KOPT-K1 (cell line): ENCODE measurements around the gene FAM107B.

ENCODE experiments used
- H3K27ac ChIP-seq: fragments of 200-600 bp; sonication (generic); 2 replicates; pipeline ENCODE4 v1.5.1; 2016; ENCODE audit warnings: antibody characterized with exemption, mild to moderate bottlenecking, low read depth, low read length; ENCODE audit not compliant: poor library complexity, severe bottlenecking
- H3K36me3 ChIP-seq: fragments of 200-600 bp; sonication (generic); 2 replicates; pipeline ENCODE4 v1.5.1; 2017; ENCODE audit warnings: antibody characterized with exemption, mild to moderate bottlenecking, low read length, moderate library complexity; ENCODE audit not compliant: insufficient read depth
- H3K9me3 ChIP-seq: fragments of 200-600 bp; sonication (generic); 2 replicates; pipeline ENCODE4 v1.5.1; 2017; ENCODE audit warnings: antibody characterized with exemption, low read length, mild to moderate bottlenecking; ENCODE audit not compliant: insufficient read depth, poor library complexity, severe bottlenecking

The FAM107B gene

GRCh38 chr10:14625765-14626525 is 148.8 kb downstream of the FAM107B start:
- Histone ChIP-seq H3K9me3 (no peaks in the 10 kb centered on the region), H3K36me3 (no peaks in the 10 kb centered on the region), H3K27ac (no peak overlapping the region)

GRCh38 chr10:14625192-14625631 is 149.5 kb downstream of the FAM107B start:
- no peaks in the 10 kb centered on the region for H3K9me3 ChIP-seq
- H3K36me3 ChIP-seq = no peaks in the 10 kb centered on the region
- H3K27ac ChIP-seq = no peak overlapping the region

GRCh38 chr10:14624600-14624999 is 150.1 kb downstream of the FAM107B start:
- H3K27ac ChIP-seq = no peak overlapping the region
- H3K9me3 ChIP-seq = no peaks in the 10 kb centered on the region
- H3K36me3 ChIP-seq = no peaks in the 10 kb centered on the region

- Histone ChIP-seq H3K36me3 (no peaks in the 10 kb centered on the region), H3K27ac (no peak overlapping the region)
These were observed 150.8 kb downstream of the FAM107B start for GRCh38 chr10:14623931-14624330.

GRCh38 chr10:14621037-14621436 is 153.7 kb downstream of the FAM107B start:
- no peak overlapping the region for H3K27ac ChIP-seq
- H3K36me3 ChIP-seq = no peaks in the 10 kb centered on the region
- no peaks in the 10 kb centered on the region for H3K9me3 ChIP-seq

More at GRCh38 chr10:14623931-14624330, 150.8 kb downstream of the FAM107B start:
- no peaks in the 10 kb centered on the region for H3K9me3 ChIP-seq

- no peaks in the 10 kb centered on the region for H3K36me3 ChIP-seq
- H3K27ac ChIP-seq = no peak overlapping the region
- no peaks in the 10 kb centered on the region for H3K9me3 ChIP-seq
These were observed 156.0 kb downstream of the FAM107B start for GRCh38 chr10:14618674-14619073.

GRCh38 chr10:14617852-14618251 is 156.8 kb downstream of the FAM107B start:
- H3K27ac ChIP-seq = no peak overlapping the region
- H3K36me3 ChIP-seq = no peaks in the 10 kb centered on the region
- H3K9me3 ChIP-seq = no peaks in the 10 kb centered on the region

- H3K27ac ChIP-seq = no peak overlapping the region
- no peaks in the 10 kb centered on the region for H3K9me3 ChIP-seq
These were observed 157.6 kb downstream of the FAM107B start for GRCh38 chr10:14616955-14617730.

GRCh38 chr10:14616465-14616864 is 158.2 kb downstream of the FAM107B start:
- Histone ChIP-seq H3K36me3 (no peaks in the 10 kb centered on the region), H3K9me3 (no peaks in the 10 kb centered on the region), H3K27ac (no peak overlapping the region)

More at GRCh38 chr10:14616955-14617730, 157.6 kb downstream of the FAM107B start:
- H3K36me3 ChIP-seq = no peaks in the 10 kb centered on the region

- H3K36me3 ChIP-seq = no peaks in the 10 kb centered on the region
- H3K27ac ChIP-seq = no peak overlapping the region
- no peaks in the 10 kb centered on the region for H3K9me3 ChIP-seq
These were observed 161.1 kb downstream of the FAM107B start for GRCh38 chr10:14613588-14613920.

- Histone ChIP-seq H3K27ac (no peak overlapping the region), H3K9me3 (no peaks in the 10 kb centered on the region), H3K36me3 (no peaks in the 10 kb centered on the region)
These were observed 161.7 kb downstream of the FAM107B start for GRCh38 chr10:14612873-14613587.

GRCh38 chr10:14611968-14612693 is 162.6 kb downstream of the FAM107B start:
- H3K36me3 ChIP-seq = no peaks in the 10 kb centered on the region
- no peaks in the 10 kb centered on the region for H3K9me3 ChIP-seq
- H3K27ac ChIP-seq = no peak overlapping the region

- no peak overlapping the region for H3K27ac ChIP-seq
- no peaks in the 10 kb centered on the region for H3K9me3 ChIP-seq
- no peaks in the 10 kb centered on the region for H3K36me3 ChIP-seq
These were observed 165.5 kb downstream of the FAM107B start for GRCh38 chr10:14609178-14609577.

- H3K36me3 ChIP-seq = no peaks in the 10 kb centered on the region
- no peak overlapping the region for H3K27ac ChIP-seq
- H3K9me3 ChIP-seq = no peaks in the 10 kb centered on the region
These were observed 166.2 kb downstream of the FAM107B start for GRCh38 chr10:14608381-14609001.
